HEK293 (cell line): Measurements from ENCODE around the gene SLC35E4.
A peak's percentile ranks its signal among the peaks of the same experiment; 100 is the strongest.

ENCODE experiments used
- GLIS1 ChIP-seq: fragments of 450-650 bp; formaldehyde crosslinking; IDR thresholded peaks from 2 replicates; pipeline ENCODE4 v1.5.1; 2016; ENCODE audit warnings: missing biosample characterization, missing genetic modification characterization
- IKZF3 ChIP-seq: fragments of 450-650 bp; IDR thresholded peaks from 2 replicates; pipeline ENCODE4 v1.5.0; 2018; ENCODE audit warnings: missing biosample characterization, mild to moderate bottlenecking, missing genetic modification characterization, moderate library complexity
- INSM2 ChIP-seq: fragments of 450-650 bp; formaldehyde crosslinking; IDR thresholded peaks from 2 replicates; pipeline ENCODE4 v1.5.1; 2016; ENCODE audit warnings: missing biosample characterization, missing genetic modification characterization
- KLF17 ChIP-seq: fragments of 450-650 bp; formaldehyde crosslinking; IDR thresholded peaks from 2 replicates; pipeline ENCODE4 v1.5.1; 2016; ENCODE audit warnings: missing biosample characterization, missing genetic modification characterization
- MYNN ChIP-seq: fragments of 450-650 bp; formaldehyde crosslinking; IDR thresholded peaks from 2 replicates; pipeline ENCODE4 v1.5.1; 2016; ENCODE audit warnings: missing biosample characterization, missing genetic modification characterization, borderline replicate concordance
- SP7 ChIP-seq: fragments of 450-650 bp; formaldehyde crosslinking; IDR thresholded peaks from 2 replicates; pipeline ENCODE4 v1.5.1; 2016; ENCODE audit warnings: missing biosample characterization, missing genetic modification characterization
- YY1 ChIP-seq: fragments of 450-650 bp; formaldehyde crosslinking; IDR thresholded peaks from 2 replicates; pipeline ENCODE4 v1.5.1; 2018; ENCODE audit warnings: missing biosample characterization, missing genetic modification characterization
- ZBTB10 ChIP-seq: fragments of 450-650 bp; formaldehyde crosslinking; IDR thresholded peaks from 2 replicates; pipeline ENCODE4 v1.5.1; 2016; ENCODE audit warnings: missing biosample characterization, missing genetic modification characterization
- ZBTB11 ChIP-seq: fragments of 450-650 bp; formaldehyde crosslinking; conservative IDR thresholded peaks from 2 replicates; pipeline ENCODE4 v1.5.1; 2016; ENCODE audit warnings: low read depth, missing biosample characterization, missing genetic modification characterization
- ZBTB26 ChIP-seq: fragments of 450-650 bp; formaldehyde crosslinking; optimal IDR thresholded peaks from 2 replicates; pipeline ENCODE3; 2016; ENCODE audit warnings: missing biosample characterization, mild to moderate bottlenecking, missing genetic modification characterization
- ZBTB48 ChIP-seq: fragments of 450-650 bp; formaldehyde crosslinking; IDR thresholded peaks from 2 replicates; pipeline ENCODE4 v1.5.1; 2016; ENCODE audit warnings: missing biosample characterization, missing genetic modification characterization
- ZBTB8A ChIP-seq: fragments of 450-650 bp; formaldehyde crosslinking; IDR thresholded peaks from 2 replicates; pipeline ENCODE4 v1.5.1; 2016; ENCODE audit warnings: missing biosample characterization, missing genetic modification characterization
- ZFHX2 ChIP-seq: fragments of 450-650 bp; formaldehyde crosslinking; conservative IDR thresholded peaks from 2 replicates; pipeline ENCODE4 v1.5.1; 2016; ENCODE audit warnings: missing biosample characterization, missing genetic modification characterization
- ZNF112 ChIP-seq: fragments of 450-650 bp; formaldehyde crosslinking; IDR thresholded peaks from 2 replicates; pipeline ENCODE4 v1.5.0; 2017; ENCODE audit warnings: missing biosample characterization, missing genetic modification characterization
- ZNF148 ChIP-seq: fragments of 450-650 bp; formaldehyde crosslinking; IDR thresholded peaks from 2 replicates; pipeline ENCODE4 v1.5.0; 2017; ENCODE audit warnings: missing biosample characterization, missing genetic modification characterization, borderline replicate concordance
- ZNF223 ChIP-seq: fragments of 450-650 bp; formaldehyde crosslinking; IDR thresholded peaks from 2 replicates; pipeline ENCODE4 v1.5.1; 2016; ENCODE audit warnings: missing biosample characterization, missing genetic modification characterization
- ZNF24 ChIP-seq: fragments of 450-650 bp; formaldehyde crosslinking; IDR thresholded peaks from 2 replicates; pipeline ENCODE4 v1.5.1; 2016; ENCODE audit warnings: missing biosample characterization, missing genetic modification characterization
- ZNF423 ChIP-seq: fragments of 450-650 bp; formaldehyde crosslinking; IDR thresholded peaks from 2 replicates; pipeline ENCODE4 v1.5.1; 2016; ENCODE audit warnings: missing biosample characterization, missing genetic modification characterization
- ZNF549 ChIP-seq: fragments of 450-650 bp; IDR thresholded peaks from 2 replicates; pipeline ENCODE4 v1.5.1; 2018; ENCODE audit warnings: missing biosample characterization, missing genetic modification characterization, mild to moderate bottlenecking, inconsistent platforms, moderate library complexity
- ZNF629 ChIP-seq: fragments of 450-650 bp; formaldehyde crosslinking; IDR thresholded peaks from 2 replicates; pipeline ENCODE4 v1.5.1; 2017; ENCODE audit warnings: missing biosample characterization, missing genetic modification characterization
- ZNF76 ChIP-seq: fragments of 450-650 bp; formaldehyde crosslinking; IDR thresholded peaks from 2 replicates; pipeline ENCODE4; 2016; ENCODE audit warnings: low read depth, missing biosample characterization, missing genetic modification characterization, borderline replicate concordance
- ZNF777 ChIP-seq: fragments of 450-650 bp; formaldehyde crosslinking; IDR thresholded peaks from 2 replicates; pipeline ENCODE4 v1.5.1; 2017; ENCODE audit warnings: missing biosample characterization, missing genetic modification characterization, borderline replicate concordance
- ZNF843 ChIP-seq: fragments of 450-650 bp; formaldehyde crosslinking; IDR thresholded peaks from 2 replicates; pipeline ENCODE4 v1.5.1; 2016; ENCODE audit warnings: missing biosample characterization, missing genetic modification characterization
- ZSCAN30 ChIP-seq: fragments of 450-650 bp; IDR thresholded peaks from 2 replicates; pipeline ENCODE4 v1.5.1; 2018; ENCODE audit warnings: missing biosample characterization, mild to moderate bottlenecking, missing genetic modification characterization, moderate library complexity

SLC35E4 gene

GRCh38 chr22:30667494-30668385, 32.2 kb downstream of the SLC35E4 start, which contains the start of gene DUSP18 (continued):
- TF ChIP-seq ZNF223 (tag by site-specific recombination), result 0 out of 2 replicates have a peak, but pooled peaks have one; percentile 52
- 0 out of 2 replicates have a peak, but pooled peaks have one; percentile 40 for TF ChIP-seq ZNF24 (tag by site-specific recombination)
- peak; percentile 59 for TF ChIP-seq GLIS1 (tag by site-specific recombination)
- TF ChIP-seq SP7 (tag by site-specific recombination), result peak; percentile 70
- peak; percentile 92 for TF ChIP-seq MYNN (tag by site-specific recombination)
- no peak for TF ChIP-seq ZNF112 (tag by site-specific recombination)
- TF ChIP-seq YY1 (tag by site-specific recombination), result peak; percentile 90
- TF ChIP-seq ZNF76 (tag by site-specific recombination), result peak; percentile 16; the same call in 1 of the 2 replicates
- no peak for TF ChIP-seq ZFHX2 (tag by site-specific recombination)
- no peak for TF ChIP-seq ZNF549
- 0 out of 2 replicates have a peak, but pooled peaks have one; percentile 26 for TF ChIP-seq ZNF843 (tag by site-specific recombination)
- 0 out of 2 replicates have a peak, but pooled peaks have one; percentile 13 for TF ChIP-seq ZBTB11 (tag by site-specific recombination)
- TF ChIP-seq ZBTB10 (tag by site-specific recombination), result peak; percentile 54; the same call in 1 of the 2 replicates
- TF ChIP-seq ZNF777, result peak; percentile 81
- TF ChIP-seq KLF17, result peak; percentile 24
- peak; percentile 92 for TF ChIP-seq ZBTB26 (tag by site-specific recombination)
- TF ChIP-seq INSM2 (tag by site-specific recombination), result peak; percentile 15; the same call in 1 of the 2 replicates
- peak; percentile 30; the same call in 1 of the 2 replicates for TF ChIP-seq IKZF3 (tag by site-specific recombination)
- no peak for TF ChIP-seq ZSCAN30 (tag by site-specific recombination)
- peak; percentile 54; the same call in 1 of the 2 replicates for TF ChIP-seq ZNF629 (tag by site-specific recombination)
- no peak for TF ChIP-seq ZNF148 (tag by site-specific recombination)
- TF ChIP-seq ZNF423, result no peak
- TF ChIP-seq ZBTB48 (tag by site-specific recombination), result peak; percentile 84
- peak; percentile 94 for TF ChIP-seq ZBTB8A (tag by site-specific recombination)
